Astrocyte of the cerebellum (primary cell): Measurements from ENCODE around the gene WBP11.

Experiments
- DNase-seq: peaks from one replicate; pipeline ENCODE4 v3.0.0-alpha.2; 2011; ENCODE audit warnings: low read depth
- H3K4me3 ChIP-seq: 2 replicates; pipeline ENCODE4 v1.5.1; 2011; ENCODE audit warnings: mild to moderate bottlenecking, low read depth, low read length, moderate library complexity
- in situ Hi-C: cut with HindIII; loops from 2 replicates; pipeline ENCODE4 v1.10.0; 2017; ENCODE audit warnings: low sequenced_read_pairs
- TF ChIP-seq, protein P1 (sequence below): IDR thresholded peaks from 2 replicates; pipeline ENCODE4 v1.5.1; 2012; ENCODE audit warnings: low read length, low read depth, moderate library complexity, mild to moderate bottlenecking; ENCODE audit errors: missing control alignments

Gene WBP11

DNA sequence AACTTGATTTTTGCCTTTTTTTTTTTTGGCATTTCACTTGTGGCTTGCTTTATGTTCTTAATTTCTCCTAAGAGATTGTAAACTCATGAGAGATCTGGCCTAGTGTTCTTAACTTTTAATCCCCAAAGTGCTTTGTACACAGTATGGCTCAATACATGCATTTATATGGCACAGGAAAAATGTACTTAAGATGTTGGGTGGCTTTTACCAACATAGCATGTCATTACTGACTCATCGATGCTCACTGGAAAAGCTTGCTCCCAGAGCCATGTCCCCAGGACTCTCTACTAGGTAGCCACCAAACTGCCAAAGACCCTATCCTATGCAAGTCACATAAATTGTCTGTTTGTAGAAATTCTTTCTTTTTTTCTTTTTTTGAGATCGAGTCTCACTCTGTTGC, 23.8 kb upstream of the WBP11 start:
- no peak for DNase-seq
- H3K4me3 ChIP-seq = no peak overlapping the region
- TF ChIP-seq, protein P1, sequence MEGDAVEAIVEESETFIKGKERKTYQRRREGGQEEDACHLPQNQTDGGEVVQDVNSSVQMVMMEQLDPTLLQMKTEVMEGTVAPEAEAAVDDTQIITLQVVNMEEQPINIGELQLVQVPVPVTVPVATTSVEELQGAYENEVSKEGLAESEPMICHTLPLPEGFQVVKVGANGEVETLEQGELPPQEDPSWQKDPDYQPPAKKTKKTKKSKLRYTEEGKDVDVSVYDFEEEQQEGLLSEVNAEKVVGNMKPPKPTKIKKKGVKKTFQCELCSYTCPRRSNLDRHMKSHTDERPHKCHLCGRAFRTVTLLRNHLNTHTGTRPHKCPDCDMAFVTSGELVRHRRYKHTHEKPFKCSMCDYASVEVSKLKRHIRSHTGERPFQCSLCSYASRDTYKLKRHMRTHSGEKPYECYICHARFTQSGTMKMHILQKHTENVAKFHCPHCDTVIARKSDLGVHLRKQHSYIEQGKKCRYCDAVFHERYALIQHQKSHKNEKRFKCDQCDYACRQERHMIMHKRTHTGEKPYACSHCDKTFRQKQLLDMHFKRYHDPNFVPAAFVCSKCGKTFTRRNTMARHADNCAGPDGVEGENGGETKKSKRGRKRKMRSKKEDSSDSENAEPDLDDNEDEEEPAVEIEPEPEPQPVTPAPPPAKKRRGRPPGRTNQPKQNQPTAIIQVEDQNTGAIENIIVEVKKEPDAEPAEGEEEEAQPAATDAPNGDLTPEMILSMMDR = no peak
- in situ Hi-C loops = no loop called here

DNA sequence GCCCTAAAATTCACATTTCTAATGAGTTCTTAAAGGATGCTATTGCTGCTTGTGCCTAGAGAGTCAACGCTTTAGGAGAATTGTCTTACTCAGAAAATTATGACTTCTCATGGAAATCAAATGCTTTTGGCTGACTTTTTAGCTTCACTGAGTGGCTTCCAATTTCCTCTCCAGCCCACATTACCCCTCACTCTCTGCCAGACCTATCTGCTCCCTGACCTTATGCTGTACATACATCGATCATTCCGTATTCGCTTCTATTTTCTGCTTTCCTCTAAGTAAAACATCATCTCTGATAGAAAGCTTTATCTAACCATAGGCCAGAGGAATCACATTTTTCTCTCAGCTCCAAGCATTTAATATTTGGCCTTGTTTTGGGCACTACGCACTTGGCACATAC, 23.2 kb upstream of the WBP11 start:
- in situ Hi-C loops = no loop called here
- TF ChIP-seq, protein P1 = no peak
- H3K4me3 ChIP-seq = no peak overlapping the region
- no peak for DNase-seq

DNA sequence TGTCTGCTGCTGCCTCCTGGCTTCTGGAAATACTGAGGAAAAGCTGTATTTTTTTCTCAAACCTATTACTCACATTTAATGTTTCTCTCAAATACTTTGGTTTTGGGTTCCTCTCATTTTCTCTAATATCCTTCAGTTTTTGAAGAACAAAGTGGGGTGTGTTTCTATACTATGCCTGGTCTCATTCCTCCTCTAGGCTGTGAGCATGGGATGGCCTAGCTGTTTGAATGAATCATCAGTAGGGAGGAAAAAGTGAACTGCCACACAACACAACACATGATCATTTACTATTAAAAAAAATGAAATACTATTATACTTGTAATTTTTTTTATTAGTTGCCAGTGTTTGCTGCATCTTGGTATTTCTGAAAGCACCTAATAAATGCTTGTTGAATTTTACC, 22.0 kb upstream of the WBP11 start:
- in situ Hi-C loops = no loop called here
- DNase-seq = no peak
- H3K4me3 ChIP-seq = no peak overlapping the region
- TF ChIP-seq, protein P1 = no peak

DNA sequence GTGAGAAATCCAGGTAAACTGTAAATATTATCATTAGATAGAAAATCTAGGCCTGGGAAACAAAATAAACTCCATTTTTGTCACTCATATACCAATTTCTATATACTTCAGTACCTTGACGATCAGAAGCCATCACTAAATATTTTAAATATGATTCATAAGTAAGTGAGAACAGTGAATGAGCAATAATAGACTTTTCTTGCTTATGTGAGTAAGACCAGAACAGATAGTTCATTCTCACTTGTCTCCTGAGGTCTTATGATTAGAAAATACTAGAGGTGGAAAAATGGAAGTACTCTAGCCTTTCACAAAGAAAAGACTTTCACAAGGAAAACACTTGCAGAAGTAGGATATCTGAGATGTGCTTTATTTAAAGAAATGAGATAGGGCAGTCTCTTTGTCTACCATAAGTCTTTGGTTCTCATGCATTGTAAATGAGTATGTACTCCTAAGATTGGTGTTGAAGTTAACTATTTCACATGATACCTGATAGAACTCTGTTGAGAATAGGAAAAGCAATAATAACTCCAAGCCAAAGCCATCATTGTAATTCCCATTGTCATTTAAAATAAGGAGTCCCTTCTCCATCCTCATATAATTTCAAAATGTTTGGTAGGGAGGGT, 20.8 kb upstream of the WBP11 start:
- in situ Hi-C loops = no loop called here
- H3K4me3 ChIP-seq = no peak overlapping the region
- TF ChIP-seq, protein P1 = no peak
- DNase-seq = no peak

DNA sequence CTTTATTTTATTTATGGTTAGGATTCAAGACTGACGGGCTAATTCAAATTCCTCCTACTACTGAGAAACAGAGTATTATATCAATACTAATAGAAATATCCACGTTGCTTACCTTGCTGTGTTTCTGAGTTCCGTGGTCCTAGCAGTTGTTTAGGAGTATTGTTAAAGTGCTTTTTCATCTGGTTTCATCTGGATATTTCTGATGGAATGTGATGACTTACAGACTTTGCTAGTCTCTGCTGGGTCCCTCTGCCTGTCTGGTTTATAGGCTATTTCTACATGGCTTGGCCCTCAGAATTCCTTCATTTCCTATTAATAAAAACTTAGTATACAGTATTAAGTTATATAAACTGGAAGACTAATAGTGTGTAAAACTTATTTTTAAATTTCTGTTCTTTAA, 10.7 kb upstream of the WBP11 start, which contains the start of gene SMCO3:
Gene SMCO3 (minus strand): TSS at position 169 of the 400 bp plus-strand sequence. CDS start 7,502 bp downstream, outside the sequence.
- H3K4me3 ChIP-seq = no peak within 1 kb of the TSS
- DNase-seq = no peak
- in situ Hi-C loops = no loop called here
- TF ChIP-seq, protein P1 = no peak

DNA sequence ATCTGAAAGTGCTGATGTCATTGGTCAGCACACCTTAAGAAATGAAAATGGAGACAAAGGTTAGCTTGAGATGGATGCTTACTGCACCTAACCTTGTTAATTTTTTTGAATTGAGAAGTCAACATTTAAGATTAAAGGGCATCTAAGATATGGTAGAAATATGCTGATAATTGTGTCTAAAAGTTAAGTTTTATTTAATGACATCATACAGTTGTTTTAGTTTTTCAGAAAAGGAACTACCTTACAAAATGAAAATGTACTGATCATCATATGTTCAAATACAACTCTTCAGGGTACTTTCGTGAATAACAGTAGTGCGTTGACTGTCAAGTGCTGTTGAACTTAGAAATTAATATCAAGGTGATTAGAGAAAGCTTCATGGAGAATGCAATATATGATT, 8.2 kb upstream of the WBP11 start:
- DNase-seq = no peak
- TF ChIP-seq, protein P1 = no peak
- in situ Hi-C loops = no loop called here

More for the DNA sequence above, 8.2 kb upstream of the WBP11 start:
- no peak overlapping the region for H3K4me3 ChIP-seq
